Stimulated activated CD8-positive, alpha-beta memory T cell treated with anti-CD3 and anti-CD28 coated beads, Interleukin-7, amount 100 ng/mL, for 24 hours (primary cell): Measurements from ENCODE around the gene ADORA1.

Experiments used
- DNase-seq: peaks from one replicate; pipeline ENCODE4 v3.0.0-alpha.2; 2020; ENCODE audit warnings: low read depth

The ADORA1 gene

DNA sequence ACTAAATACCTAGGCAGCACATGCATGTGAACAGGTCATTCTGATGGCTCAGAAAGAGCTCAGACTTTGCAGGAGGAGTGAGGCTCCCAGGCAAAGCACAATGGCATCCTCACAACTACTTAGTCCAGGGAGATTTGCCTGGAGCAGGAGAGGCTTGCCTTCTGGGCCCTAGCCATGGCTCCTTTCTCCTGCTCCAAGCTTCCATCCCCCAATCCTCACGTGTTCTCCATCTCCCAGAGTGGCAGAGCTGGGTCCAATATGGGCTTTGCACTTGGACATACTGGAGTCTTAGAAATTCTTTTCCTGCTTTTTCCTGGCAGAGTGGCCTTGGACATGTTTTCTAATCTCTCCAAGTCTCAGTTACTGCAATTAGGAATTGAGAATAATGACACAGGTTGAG lies 32.3 kb downstream of the ADORA1 start:
- no peak for DNase-seq

DNA sequence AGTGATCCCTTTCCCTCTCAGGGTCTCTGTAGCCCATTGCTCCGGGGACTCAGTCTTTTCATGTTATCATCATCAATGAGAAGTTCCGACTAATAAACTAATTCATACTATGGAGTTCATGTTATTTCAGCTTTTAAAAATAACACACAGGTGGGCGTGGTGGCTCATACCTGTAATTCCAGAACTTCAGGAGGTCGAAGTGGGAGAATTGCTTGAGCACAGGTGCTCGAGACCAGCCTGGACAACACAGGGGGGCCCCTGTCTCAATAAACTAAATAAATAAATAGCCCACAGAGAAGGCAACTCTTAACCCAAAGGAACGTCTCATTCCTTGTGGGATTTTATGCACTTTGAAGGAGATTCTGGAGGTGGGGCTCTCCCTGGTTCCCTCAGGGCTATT lies 33.6 kb downstream of the ADORA1 start:
- no peak for DNase-seq

DNA sequence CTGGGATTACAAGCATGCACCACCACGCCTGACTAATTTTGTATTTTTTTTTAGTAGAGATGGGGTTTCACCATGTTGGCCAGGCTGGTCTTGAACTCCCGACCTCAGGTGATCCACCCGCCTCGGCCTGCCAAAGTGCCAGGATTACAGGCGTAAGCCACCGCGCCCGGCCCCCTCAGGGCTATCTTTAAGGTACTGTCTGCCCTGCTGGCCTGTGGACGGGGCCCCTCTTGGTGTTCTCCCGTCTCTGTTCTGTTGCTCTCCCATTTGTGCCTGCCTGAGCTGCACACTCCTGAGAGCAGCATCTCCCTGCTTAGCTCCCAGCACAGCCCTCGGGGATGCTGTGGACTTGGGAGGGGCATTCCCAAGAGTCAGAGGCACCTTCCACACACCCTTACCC lies 34.2 kb downstream of the ADORA1 start:
- no peak for DNase-seq

DNA sequence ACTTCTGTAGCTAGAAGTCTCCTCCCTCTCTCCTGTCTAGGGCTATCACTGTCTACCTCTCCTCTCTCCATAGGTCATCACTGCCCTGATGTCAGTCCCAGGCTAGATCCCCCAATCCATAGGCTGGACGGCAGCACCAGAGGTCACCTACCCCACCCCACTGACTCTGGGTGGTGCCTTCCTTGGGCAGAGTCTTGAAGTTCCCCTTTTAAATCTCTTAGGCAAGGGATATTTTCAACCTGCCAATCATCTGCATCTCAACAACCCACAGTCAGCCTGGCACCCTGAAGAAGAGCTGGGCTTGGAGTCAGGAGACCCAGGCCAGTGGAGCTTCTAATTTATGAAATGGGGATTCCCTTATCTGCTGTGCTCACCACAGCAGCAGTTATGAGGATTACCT lies 34.9 kb downstream of the ADORA1 start:
- DNase-seq = no peak

DNA sequence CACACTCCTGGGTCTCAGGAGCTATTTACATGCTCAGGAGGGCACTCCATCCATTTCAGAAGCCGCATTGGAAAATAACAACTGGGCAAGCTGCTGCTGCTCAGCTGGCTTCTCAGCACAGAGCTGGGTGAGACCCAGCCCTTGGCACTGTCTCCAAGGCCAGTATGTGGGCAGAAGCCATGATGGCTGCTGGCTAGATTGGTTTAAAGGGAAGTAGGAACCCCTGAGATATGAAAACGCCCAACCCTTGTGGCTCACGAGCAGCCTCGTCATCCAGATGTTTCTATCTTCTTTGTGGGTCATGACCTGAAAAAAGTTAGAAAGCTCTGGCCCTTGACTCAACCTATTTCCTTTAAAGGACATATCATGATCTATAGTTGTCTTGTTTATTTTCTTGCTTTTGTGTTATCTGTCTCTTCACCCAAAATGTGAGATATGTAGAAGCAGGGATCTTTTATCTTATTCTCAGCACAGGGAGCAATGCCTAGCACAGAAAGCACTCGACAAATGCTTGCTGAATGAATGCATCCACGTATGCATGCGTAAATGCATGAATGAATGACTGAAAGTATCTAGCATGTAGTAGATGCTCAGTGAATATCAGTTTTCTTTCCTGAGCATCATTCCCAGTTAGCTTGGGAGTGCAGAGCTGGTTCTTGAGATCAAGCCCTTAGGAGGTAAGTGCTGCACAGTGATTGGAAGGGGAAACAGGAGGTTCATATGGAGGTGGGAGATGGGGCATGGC lies 36.5 kb downstream of the ADORA1 start:
- DNase-seq = no peak

DNA sequence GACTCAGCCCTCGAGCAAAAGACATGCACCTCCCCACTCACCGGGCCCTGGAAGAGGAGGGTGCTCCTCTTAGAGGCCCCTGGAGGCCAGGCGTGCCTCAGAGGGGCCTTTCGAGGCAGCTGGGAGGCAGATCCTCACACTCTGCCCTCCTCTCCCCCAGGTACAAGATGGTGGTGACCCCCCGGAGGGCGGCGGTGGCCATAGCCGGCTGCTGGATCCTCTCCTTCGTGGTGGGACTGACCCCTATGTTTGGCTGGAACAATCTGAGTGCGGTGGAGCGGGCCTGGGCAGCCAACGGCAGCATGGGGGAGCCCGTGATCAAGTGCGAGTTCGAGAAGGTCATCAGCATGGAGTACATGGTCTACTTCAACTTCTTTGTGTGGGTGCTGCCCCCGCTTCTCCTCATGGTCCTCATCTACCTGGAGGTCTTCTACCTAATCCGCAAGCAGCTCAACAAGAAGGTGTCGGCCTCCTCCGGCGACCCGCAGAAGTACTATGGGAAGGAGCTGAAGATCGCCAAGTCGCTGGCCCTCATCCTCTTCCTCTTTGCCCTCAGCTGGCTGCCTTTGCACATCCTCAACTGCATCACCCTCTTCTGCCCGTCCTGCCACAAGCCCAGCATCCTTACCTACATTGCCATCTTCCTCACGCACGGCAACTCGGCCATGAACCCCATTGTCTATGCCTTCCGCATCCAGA lies 37.7 kb downstream of the ADORA1 start:
- no peak for DNase-seq

DNA sequence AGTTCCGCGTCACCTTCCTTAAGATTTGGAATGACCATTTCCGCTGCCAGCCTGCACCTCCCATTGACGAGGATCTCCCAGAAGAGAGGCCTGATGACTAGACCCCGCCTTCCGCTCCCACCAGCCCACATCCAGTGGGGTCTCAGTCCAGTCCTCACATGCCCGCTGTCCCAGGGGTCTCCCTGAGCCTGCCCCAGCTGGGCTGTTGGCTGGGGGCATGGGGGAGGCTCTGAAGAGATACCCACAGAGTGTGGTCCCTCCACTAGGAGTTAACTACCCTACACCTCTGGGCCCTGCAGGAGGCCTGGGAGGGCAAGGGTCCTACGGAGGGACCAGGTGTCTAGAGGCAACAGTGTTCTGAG lies 38.3 kb downstream of the ADORA1 start:
- DNase-seq = no peak

DNA sequence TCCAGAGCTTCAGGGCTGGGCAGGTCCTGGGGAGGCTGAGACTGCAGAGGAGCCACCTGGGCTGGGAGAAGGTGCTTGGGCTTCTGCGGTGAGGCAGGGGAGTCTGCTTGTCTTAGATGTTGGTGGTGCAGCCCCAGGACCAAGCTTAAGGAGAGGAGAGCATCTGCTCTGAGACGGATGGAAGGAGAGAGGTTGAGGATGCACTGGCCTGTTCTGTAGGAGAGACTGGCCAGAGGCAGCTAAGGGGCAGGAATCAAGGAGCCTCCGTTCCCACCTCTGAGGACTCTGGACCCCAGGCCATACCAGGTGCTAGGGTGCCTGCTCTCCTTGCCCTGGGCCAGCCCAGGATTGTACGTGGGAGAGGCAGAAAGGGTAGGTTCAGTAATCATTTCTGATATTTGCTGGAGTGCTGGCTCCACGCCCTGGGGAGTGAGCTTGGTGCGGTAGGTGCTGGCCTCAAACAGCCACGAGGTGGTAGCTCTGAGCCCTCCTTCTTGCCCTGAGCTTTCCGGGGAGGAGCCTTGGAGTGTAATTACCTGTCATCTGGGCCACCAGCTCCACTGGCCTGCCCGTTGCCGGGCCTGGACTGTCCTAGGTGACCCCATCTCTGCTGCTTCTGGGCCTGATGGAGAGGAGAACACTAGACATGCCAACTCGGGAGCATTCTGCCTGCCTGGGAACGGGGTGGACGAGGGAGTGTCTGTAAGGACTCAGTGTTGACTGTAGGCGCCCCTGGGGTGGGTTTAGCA lies 38.8 kb downstream of the ADORA1 start:
- no peak for DNase-seq

DNA sequence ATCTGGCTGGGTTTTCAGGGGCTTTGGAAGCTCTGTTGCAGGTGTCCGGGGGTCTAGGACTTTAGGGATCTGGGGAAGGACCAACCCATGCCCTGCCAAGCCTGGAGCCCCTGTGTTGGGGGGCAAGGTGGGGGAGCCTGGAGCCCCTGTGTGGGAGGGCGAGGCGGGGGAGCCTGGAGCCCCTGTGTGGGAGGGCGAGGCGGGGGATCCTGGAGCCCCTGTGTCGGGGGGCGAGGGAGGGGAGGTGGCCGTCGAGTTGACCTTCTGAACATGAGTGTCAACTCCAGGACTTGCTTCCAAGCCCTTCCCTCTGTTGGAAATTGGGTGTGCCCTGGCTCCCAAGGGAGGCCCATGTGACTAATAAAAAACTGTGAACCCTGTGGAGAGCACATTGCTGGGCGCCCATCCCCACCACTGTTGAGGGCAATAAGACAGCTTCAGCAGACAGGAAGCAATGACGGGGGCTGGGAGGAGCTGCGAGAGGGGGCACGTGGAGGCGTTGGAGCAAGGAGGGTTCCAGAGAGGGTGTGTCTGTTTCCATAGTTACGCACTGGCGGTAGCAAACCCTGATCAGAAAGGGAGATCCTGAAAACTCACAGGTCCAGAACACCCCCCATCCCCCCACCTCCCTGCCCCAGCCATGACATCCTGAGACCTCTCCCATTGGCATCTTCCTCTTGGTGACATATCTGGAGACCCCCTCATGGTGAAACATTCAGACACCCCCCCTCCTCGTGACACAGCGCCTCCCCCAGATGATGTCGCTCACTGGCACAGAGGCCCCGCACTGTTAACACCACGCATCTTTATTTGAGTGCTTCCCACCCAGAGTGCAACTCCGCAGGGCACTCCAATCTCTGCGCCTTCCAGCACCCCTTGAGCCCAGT lies 39.7 kb downstream of the ADORA1 start:
- DNase-seq = no peak

DNA sequence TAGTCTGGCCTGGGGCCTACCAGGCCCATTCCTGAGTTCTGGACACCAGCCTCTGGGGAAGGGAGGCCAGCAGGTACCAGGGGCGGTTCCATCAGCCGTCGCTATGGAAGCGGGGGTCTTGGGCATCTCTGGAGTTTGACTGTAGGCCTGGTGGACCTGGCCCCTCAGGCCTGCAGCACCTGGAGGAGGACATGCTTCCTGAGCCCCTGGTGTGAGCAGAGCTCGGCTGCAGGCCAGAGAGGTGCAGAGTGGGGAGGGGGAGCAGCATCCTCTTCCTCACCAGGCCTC lies 40.3 kb downstream of the ADORA1 start:
- no peak for DNase-seq

DNA sequence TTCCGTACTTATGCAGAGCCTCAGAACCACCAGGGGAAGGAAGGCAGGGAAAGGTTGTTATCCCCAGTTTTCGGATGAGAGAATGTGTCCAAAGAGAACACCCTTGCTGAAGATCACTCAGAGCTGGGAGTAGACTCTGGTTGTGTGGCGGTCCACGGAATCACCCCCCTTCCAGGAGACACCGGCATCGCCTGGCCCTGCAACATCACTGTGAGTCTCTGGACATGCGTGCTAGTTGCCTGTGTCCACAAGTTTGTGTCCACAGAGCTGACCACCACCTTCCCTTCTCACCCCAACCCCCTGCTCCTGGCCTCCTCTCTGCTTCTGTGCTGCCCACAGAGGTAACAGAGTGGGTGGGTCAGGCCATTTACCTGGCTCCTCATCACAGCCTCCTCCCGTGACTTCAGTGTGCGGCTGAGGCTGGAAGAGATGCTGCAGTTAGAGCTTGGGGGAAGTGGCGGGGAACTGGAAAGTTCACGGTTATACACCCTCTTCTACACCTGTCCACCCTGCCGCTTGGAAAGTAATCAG lies 40.8 kb downstream of the ADORA1 start:
- DNase-seq = no peak

DNA sequence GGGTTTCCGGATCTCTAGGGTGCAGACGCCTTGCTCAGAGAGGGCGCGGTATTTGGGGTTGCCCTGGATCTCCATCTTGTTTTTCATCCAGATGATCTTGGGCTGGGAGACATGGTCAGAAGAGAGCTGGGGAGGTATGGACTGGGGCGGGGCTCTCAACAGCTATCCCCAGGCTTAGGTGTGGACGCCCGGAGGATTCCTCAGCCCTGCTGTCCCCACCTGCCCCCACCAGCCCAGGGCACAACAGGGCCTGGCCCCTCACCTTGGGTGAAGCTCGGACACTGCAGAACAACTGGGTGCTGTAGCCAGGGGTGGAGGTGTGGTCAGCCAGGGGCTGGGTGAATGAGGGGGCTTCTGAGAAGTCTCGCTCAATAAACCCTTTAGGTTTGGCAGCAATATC lies 41.5 kb downstream of the ADORA1 start:
- DNase-seq = no peak

DNA sequence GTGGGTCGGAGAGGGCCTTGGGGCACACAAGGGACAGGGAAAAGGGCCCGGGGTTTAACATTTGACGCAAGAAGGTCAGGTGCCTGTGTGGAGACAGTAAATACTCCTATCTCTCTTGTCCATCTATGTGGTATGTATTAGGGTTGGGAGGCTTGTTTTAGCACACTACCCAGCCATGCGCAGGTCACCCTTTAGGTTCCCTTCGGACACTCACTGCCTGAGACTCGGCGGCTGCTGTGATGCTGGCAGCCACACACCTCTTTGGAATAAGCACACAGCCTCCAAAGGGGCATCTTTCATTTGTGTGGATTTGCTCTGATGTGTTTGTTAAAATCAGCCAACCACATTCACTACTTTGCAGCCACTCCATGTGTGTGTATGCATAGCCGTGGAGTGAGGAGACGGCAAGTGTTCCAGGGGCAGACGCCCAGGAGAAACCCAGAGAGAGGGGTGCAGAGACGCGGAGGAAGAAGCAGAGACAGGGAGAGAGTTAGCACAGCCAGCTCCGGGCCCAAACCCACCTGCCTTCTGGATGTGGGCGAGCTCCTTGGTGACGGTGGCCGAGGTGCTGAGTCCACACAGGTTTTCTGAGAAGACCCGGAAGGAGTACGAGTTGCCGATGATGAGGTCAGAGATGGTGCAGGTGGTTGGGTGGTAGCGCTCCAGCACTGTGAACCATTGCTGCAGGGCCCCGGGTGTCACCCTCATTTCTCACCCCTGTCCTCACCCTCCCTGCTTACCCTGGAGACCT lies 42.4 kb downstream of the ADORA1 start:
- DNase-seq = no peak

DNA sequence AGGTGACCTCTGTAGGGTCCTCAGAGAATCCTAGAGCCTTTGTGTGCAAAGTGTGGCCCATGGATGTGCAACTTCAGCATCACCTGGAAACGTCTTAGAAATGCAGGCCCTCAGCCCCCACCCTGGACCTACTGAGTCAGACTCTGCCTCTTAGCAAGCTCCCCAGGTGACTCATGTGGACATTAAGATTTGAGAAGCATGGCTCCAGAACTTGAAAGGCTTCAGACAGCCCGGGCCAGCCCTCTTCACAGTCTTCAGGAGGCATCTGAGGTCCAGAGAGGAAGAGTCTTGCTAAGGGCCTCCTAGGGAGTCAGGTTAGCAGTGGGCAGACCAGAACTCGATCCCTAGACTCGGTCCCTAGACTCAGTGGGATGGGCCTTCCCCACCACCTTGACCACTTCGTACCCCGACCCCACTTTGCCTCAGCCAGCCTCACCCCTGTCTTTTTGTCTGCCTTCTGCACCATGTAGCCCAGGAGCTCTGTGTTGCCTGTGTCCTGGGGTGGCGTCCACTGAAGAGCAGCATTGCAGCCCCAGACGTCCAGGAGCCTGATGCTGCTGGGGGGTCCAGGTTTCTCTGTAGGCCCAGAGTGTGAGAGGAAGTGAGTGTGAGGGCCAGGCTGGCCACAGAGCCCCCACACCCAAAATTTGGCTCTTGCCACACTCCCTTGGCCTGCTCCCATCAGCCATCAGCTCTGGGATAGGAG lies 43.3 kb downstream of the ADORA1 start:
- no peak for DNase-seq

DNA sequence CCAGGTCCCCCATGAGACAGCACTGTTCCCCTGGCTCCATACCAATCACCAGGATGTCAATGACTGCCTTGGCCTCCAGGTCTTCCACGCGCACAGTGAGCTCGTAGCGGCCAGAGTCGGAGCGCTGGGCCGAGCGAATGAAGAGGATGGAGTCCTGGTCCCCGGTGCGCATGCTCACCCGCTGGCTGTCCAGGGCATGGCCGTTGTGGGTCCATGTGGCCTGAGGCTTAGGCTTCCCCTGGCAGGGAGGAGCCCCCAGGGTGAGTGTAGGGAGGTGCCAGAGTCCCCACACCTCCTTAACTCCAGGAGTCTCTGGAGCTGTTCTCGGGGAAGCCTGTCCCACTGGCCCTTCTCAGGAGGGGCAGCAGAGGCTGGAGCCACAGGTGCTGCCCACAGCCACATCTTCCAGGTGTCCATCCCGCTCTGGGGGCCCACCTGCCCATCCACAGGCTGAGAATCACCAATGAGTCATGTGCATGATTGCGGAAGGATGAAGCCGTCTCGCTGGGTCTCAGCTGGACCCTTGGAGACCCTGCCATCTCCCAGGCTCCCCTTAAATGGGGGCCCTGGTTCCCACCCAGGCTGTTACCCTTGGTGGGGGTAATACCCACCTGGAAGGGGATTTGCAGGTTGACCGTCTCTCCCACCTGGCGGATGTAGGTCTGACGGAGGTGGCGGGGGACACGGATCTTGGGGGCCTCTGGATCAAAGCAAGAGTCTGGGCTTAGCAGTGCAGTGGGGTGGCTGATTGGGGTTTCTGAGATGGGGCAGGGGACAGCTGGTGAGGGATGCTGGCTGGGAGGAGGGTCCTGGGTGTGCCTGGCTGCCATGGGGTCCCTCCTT lies 44.0 kb downstream of the ADORA1 start:
- no peak for DNase-seq

DNA sequence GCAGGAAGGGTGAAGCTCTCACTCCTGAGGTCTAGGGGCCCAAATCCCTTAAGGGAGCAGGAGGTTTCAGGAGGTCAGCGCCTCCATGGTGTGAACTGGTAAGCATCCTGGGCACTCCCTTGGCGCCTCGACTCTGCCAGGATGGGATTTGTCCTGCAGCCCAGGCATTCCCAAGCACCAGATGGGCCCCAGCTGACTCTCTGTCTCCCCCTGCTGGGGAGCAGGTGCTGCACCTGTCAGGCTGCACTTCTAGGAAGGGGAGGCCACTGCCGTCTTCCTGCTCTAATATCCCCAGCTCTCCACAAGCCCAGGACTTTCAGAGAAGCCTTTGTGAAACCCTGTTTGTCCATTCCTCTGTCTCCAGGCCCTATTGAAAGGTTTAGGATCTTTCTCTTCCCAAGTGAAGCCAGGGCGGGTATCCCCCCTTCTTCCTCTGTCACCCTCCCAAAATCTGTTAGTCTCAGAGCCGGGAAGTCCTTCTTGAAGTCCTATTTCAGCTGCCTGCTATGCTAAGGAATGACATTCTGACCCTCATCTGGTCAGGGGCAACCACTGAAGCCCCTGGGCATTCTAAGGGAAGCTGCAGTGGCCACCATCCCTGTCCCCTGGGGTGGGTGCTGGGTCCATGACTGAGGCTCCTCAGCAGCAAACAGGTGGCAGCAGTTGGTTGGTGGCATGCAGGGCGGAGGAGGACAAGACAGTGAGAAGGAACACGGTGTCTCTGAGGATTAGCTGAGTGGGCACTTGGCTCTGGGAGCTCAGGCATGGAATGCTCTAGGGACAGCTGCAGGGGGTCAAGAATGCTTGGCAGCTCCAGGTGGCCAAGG lies 44.9 kb downstream of the ADORA1 start:
- DNase-seq = peak; percentile 16

DNA sequence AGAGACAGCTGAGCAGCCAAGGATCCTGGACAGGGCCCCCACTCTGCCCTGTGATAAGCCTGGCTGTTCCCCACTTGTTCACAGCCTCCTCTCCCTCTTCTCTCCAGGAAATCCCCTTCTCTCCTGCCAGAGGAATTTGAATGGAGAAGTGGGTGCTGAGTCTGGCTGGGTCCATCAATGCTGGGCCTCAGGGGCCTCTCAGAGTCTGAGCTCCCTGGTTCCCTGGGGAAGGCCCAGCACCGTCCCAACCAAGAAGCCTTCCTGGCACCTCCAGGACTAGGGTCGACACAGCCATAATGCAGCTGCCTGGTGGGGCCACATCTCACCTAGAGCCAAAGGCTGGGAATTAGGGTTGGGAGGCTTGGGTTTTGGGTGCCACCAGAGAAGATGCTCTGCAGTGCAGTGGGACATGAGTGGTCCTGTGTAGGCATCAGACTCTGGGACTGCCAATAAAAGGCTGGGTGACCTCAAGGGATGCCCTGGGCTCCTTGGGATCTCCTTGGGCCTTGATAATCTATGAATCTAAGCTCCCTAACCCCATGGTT lies 45.6 kb downstream of the ADORA1 start:
- DNase-seq = no peak

DNA sequence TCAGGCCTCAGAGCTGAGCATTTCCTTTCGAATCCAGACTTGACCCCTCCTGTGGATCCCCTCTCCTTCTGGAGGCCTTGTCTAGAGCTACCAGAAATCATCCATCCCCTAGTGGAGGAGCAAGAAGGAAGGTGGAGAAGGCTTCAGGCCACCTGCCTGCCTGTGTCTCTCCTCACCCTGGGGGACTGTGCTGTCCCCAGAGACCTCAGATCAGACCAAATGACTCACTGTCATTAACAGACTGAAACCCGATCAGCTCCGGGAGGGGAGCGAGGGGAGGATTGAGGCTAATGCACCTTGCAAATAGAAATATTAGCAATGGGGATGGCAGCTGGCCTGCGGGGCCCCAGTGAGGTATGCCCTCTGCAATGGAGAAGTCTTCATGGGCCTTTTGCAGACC lies 46.0 kb downstream of the ADORA1 start:
- no peak for DNase-seq
